Caco-2 (cell line): ENCODE data around the gene RPUSD1. TPM values are rescaled to one million over a fixed set of nuclear protein-coding genes. Genes with fewer than 3 reads are reported as not detected.

Experiments
- BruUV-seq: library from RNA; stranded (reverse); fragments of 400-500 nt; replicated peaks from 2 replicates; lab custom pipeline; 2021; lab: Mats Ljungman, UMichigan
- CTCF ChIA-PET: fragments of 300-600 bp; sonication (Branson Sonifier 250); formaldehyde crosslinking; loops from one replicate; lab custom pipeline; 2022; ENCODE audit warnings: antibody characterized with exemption; lab: Charles Lee
- POLR2A ChIA-PET: fragments of 300-600 bp; sonication (Branson Sonifier 250); formaldehyde crosslinking; loops from one replicate; lab custom pipeline; 2022; ENCODE audit warnings: antibody characterized with exemption; lab: Charles Lee
- DNase-seq, 2 experiments: peaks; one replicate each; pipeline versions ENCODE4 v3.0.0 to v3.0.0-alpha.2; 2020 to 2022
- H3K27me3 ChIP-seq: replicated peaks from 2 replicates; pipeline ENCODE4 v1.6.0; 2011; ENCODE audit warnings: low read length; ENCODE audit not compliant: control insufficient read depth, insufficient read depth
- H3K36me3 ChIP-seq: 2 replicates; pipeline ENCODE4 v1.5.1; 2011; ENCODE audit warnings: low read length; ENCODE audit not compliant: control insufficient read depth, insufficient read depth
- H3K4me1 ChIP-seq: fragments of 250-450 bp; sonication (Bioruptor Pico); 2 replicates; pipeline ENCODE4 v1.5.1; 2020; ENCODE audit warnings: mild to moderate bottlenecking
- H3K4me3 ChIP-seq: 2 replicates; pipeline ENCODE4 v1.5.1; 2011; ENCODE audit warnings: low read depth, mild to moderate bottlenecking, control low read depth, low read length
- H3K9me3 ChIP-seq: fragments of 250-450 bp; sonication (Bioruptor Pico); 2 replicates; pipeline ENCODE4 v1.5.1; 2020; ENCODE audit warnings: mild to moderate bottlenecking, moderate library complexity
- H3K27ac Mint-ChIP-seq: one replicate; pipeline ENCODE4 v1.8.0; 2022; ENCODE audit warnings: mixed read lengths; ENCODE audit not compliant: unreplicated experiment
- H3K27me3 Mint-ChIP-seq: one replicate; pipeline ENCODE4 v1.8.0; 2022; ENCODE audit warnings: mixed read lengths; ENCODE audit not compliant: insufficient read depth, unreplicated experiment
- H3K36me3 Mint-ChIP-seq: one replicate; pipeline ENCODE4 v1.8.0; 2022; ENCODE audit warnings: mild to moderate bottlenecking, mixed read lengths; ENCODE audit not compliant: insufficient read depth, unreplicated experiment
- H3K4me1 Mint-ChIP-seq: one replicate; pipeline ENCODE4 v1.8.0; 2022; ENCODE audit warnings: low read depth, mixed read lengths; ENCODE audit not compliant: unreplicated experiment
- H3K4me3 Mint-ChIP-seq: one replicate; pipeline ENCODE4 v1.8.0; 2022; ENCODE audit warnings: mild to moderate bottlenecking, moderate library complexity, mixed read lengths; ENCODE audit not compliant: unreplicated experiment
- H3K9me3 Mint-ChIP-seq: one replicate; pipeline ENCODE4 v1.8.0; 2022; ENCODE audit warnings: mixed read lengths; ENCODE audit not compliant: unreplicated experiment
- intact Hi-C: fragments of 100-400 bp; cut with micrococcal nuclease; formaldehyde crosslinking; loops from one replicate; pipeline ENCODE4 v1.10.0; 2022; ENCODE audit not compliant: unreplicated experiment
- total RNA-seq: library from RNA; stranded (reverse); gene quantifications from 2 replicates; pipeline ENCODE4 v1.2.3, GENCODE V29; 2022
- TF ChIP-seq, protein P1 (sequence below), 2 experiments: fragments of 200-600 bp in 1 of 2; IDR thresholded peaks; 1 replicate in 1 of 2; 2 replicates in 1 of 2; pipeline versions ENCODE4 v1.5.1 to v1.8.0; 2011 to 2022; ENCODE audit warnings: antibody characterized with exemption in 1 of 2, control low read depth in 1 of 2, inconsistent platforms in 1 of 2, low read depth in 1 of 2, low read length in 1 of 2, mild to moderate bottlenecking in 1 of 2, moderate library complexity in 1 of 2; ENCODE audit not compliant: insufficient read depth in 1 of 2, severe bottlenecking in 1 of 2, unreplicated experiment in 1 of 2

RPUSD1 gene
- total RNA-seq, 1 experiment from 2014 or later = 44.0 TPM

GRCh38 chr16:767743-768235, 20.4 kb downstream of the RPUSD1 start:
- CTCF ChIA-PET = no interaction called here
- POLR2A ChIA-PET = no interaction called here
- Mint-ChIP-seq H3K27ac (no peak overlapping the region), H3K36me3 (no peaks in the 10 kb centered on the region), H3K4me3 (no peak overlapping the region), H3K27me3 (no peaks in the 10 kb centered on the region), H3K9me3 (no peaks in the 10 kb centered on the region), H3K4me1 (no peaks in the 10 kb centered on the region)
- Histone ChIP-seq H3K9me3 (no peaks in the 10 kb centered on the region), H3K4me3 (no peak overlapping the region), H3K36me3 (no peaks in the 10 kb centered on the region), H3K4me1 (0 out of 2 replicates have a peak, but pooled peaks cover 2% of the 10 kb centered on the region), H3K27me3 (no peaks in the 10 kb centered on the region)
- no TSS peak for BruUV-seq
- TF ChIP-seq, protein P1, sequence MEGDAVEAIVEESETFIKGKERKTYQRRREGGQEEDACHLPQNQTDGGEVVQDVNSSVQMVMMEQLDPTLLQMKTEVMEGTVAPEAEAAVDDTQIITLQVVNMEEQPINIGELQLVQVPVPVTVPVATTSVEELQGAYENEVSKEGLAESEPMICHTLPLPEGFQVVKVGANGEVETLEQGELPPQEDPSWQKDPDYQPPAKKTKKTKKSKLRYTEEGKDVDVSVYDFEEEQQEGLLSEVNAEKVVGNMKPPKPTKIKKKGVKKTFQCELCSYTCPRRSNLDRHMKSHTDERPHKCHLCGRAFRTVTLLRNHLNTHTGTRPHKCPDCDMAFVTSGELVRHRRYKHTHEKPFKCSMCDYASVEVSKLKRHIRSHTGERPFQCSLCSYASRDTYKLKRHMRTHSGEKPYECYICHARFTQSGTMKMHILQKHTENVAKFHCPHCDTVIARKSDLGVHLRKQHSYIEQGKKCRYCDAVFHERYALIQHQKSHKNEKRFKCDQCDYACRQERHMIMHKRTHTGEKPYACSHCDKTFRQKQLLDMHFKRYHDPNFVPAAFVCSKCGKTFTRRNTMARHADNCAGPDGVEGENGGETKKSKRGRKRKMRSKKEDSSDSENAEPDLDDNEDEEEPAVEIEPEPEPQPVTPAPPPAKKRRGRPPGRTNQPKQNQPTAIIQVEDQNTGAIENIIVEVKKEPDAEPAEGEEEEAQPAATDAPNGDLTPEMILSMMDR (IDR thresholded peaks at IDR 0.05; ENCODE audit: insufficient read depth in 1 of 2, low read depth in 1 of 2, low read length in 1 of 2, severe bottlenecking in 1 of 2, unreplicated experiment in 1 of 2) = no peak
- intact Hi-C loops = no loop called here
- no peak for DNase-seq

- no peaks in the 10 kb centered on the region for H3K4me1 Mint-ChIP-seq
- H3K27me3 ChIP-seq = no peaks in the 10 kb centered on the region
- H3K4me3 ChIP-seq = no peak overlapping the region
- TF ChIP-seq, protein P1 (IDR thresholded peaks at IDR 0.05; ENCODE audit: insufficient read depth in 1 of 2, low read depth in 1 of 2, low read length in 1 of 2, severe bottlenecking in 1 of 2, unreplicated experiment in 1 of 2) = no peak
- BruUV-seq = no TSS peak
- no peak overlapping the region for H3K27ac Mint-ChIP-seq
- 0 out of 2 replicates have a peak, but pooled peaks cover 5% of the 10 kb centered on the region for H3K4me1 ChIP-seq
- H3K36me3 ChIP-seq = no peaks in the 10 kb centered on the region
- H3K4me3 Mint-ChIP-seq = no peak overlapping the region
- POLR2A ChIA-PET = no interaction called here
- no peaks in the 10 kb centered on the region for H3K9me3 Mint-ChIP-seq
- intact Hi-C loops = no loop called here
- CTCF ChIA-PET = interaction anchor here (0.6 kb wide), 1 partner anchor 395 kb away, joined by 3 read pairs; no protein-coding TSS in a partner anchor
- no peak for DNase-seq
- H3K36me3 Mint-ChIP-seq = no peaks in the 10 kb centered on the region
- no peaks in the 10 kb centered on the region for H3K27me3 Mint-ChIP-seq
- no peaks in the 10 kb centered on the region for H3K9me3 ChIP-seq
Measured at GRCh38 chr16:766820-767640, 21.2 kb downstream of the RPUSD1 start.

- Histone ChIP-seq H3K27me3 (no peaks in the 10 kb centered on the region), H3K4me3 (no peak overlapping the region), H3K9me3 (no peaks in the 10 kb centered on the region), H3K36me3 (no peaks in the 10 kb centered on the region), H3K4me1 (peaks cover 11% of the 10 kb centered on the region)
- no peak overlapping the region for H3K27ac Mint-ChIP-seq
- POLR2A ChIA-PET = no interaction called here
- TF ChIP-seq, protein P1 (IDR thresholded peaks at IDR 0.05; ENCODE audit: insufficient read depth in 1 of 2, low read depth in 1 of 2, low read length in 1 of 2, severe bottlenecking in 1 of 2, unreplicated experiment in 1 of 2) = no peak
- H3K4me1 Mint-ChIP-seq = no peaks in the 10 kb centered on the region
- BruUV-seq = no TSS peak
- intact Hi-C loops = no loop called here
- no peak overlapping the region for H3K4me3 Mint-ChIP-seq
- no peaks in the 10 kb centered on the region for H3K9me3 Mint-ChIP-seq
- CTCF ChIA-PET = no interaction called here
- no peaks in the 10 kb centered on the region for H3K36me3 Mint-ChIP-seq
- DNase-seq = no peak
- H3K27me3 Mint-ChIP-seq = no peaks in the 10 kb centered on the region
Measured at GRCh38 chr16:766008-766819, 22.0 kb downstream of the RPUSD1 start.
